Astrocyte of the cerebellum (primary cell): ENCODE data around the gene SERPINA1.

Experiments
- DNase-seq: peaks from one replicate; pipeline ENCODE4 v3.0.0-alpha.2; 2011; ENCODE audit warnings: low read depth
- H3K4me3 ChIP-seq: 2 replicates; pipeline ENCODE4 v1.5.1; 2011; ENCODE audit warnings: mild to moderate bottlenecking, low read depth, low read length, moderate library complexity
- CTCF ChIP-seq: IDR thresholded peaks from 2 replicates; pipeline ENCODE4 v1.5.1; 2012; ENCODE audit warnings: low read length, low read depth, moderate library complexity, mild to moderate bottlenecking; ENCODE audit errors: missing control alignments
- in situ Hi-C: cut with HindIII; loops from 2 replicates; pipeline ENCODE4 v1.10.0; 2017; ENCODE audit warnings: low sequenced_read_pairs

The SERPINA1 gene

DNA sequence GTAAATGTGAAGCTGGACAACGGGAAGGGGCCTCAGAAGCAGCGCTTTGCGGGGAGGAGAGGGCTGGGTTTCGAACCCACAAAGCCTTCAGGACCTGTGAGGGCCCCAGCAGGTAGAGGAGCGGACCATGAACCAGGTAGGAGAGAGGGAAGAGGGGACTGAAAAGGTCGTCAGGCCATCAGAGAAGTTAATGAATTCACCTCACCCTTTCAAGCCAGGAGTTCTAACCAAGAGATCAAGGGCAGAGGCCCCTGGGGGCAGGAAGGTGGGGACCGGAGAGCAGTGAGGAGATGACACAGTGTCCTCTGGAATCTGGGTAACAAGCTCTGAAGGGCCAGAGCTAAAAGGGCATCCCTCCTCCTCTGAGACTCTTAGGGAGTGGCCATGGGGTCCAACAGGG, 19.4 kb downstream of the SERPINA1 start:
- H3K4me3 ChIP-seq, result no peak overlapping the region
- in situ Hi-C loops, result no loop called here
- no peak for TF ChIP-seq CTCF
- no peak for DNase-seq

GRCh38 chr14:94368243-94368590, 20.2 kb downstream of the SERPINA1 start:
- in situ Hi-C loops, result no loop called here
- no peak for TF ChIP-seq CTCF
- DNase-seq, result no peak
- no peak overlapping the region for H3K4me3 ChIP-seq

DNA sequence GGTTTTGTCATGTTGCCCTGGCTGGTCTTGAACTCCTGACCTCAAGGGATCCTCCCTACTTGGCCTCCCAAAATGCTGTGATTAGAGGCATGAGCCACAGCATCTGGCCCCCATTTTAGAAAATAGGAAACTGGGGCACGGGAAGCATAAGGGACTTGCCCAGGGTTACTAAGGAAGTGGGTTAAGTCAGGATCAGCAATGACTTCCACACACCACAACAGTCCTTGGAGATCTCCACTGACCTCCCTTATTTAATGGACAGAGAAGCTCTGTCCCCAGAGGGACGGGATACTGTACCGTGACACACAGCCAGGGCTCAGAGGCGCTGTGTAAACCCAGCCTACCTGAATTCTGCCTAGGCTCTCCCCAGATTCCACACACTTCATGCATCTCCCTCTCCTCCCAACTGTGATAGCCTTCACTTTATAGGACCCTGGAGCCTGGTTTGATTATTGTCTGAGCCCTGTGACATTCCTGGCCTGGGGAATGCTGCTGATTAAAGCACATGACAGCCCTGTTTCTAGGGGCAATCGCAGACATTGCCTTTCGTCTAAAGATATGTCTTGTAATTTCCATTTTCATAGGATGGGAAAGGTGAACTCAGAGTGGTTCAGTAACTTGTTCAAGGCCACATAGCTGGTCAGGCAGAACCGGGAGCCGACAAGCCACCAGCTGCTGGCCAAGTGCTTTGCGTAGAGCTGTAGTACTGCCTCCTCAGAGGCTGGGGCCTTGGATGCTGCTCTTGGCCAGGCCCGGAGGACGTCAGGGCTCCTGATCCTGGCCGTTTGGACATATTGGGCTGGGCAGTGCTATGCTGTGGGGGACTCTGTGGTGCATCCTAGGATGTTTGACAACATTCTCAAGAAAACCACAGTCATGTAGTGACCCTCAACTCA, 20.8 kb downstream of the SERPINA1 start:
- in situ Hi-C loops, result no loop called here
- no peak for DNase-seq
- no peak for TF ChIP-seq CTCF
- H3K4me3 ChIP-seq, result no peak overlapping the region

GRCh38 chr14:94366146-94366915, 22.1 kb downstream of the SERPINA1 start, which contains the start of gene SERPINA2:
Gene SERPINA2, minus strand, starts transcription at chr14:94366698.
- TF ChIP-seq CTCF, result no peak
- H3K4me3 ChIP-seq, result no peak within 1 kb of the TSS
- in situ Hi-C loops, result no loop called here
- no peak for DNase-seq

DNA sequence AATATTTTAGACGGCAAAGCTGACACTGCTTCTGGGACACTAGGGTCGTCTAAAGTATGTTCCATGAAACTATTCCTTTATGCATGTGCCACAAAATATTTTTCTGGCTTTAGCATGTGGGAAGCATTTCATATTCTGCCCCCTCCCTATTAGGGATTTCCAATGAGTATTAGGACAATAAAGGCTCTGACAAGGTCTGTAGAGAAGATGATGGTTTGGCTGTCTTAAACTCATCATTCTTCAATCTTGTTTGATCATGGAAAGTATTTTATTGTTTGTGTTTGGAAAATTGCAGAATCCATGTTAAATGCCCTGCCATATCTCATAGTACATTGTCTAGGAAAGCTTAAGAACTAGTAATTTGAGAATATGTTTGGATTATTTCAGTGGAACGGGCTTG, 22.8 kb downstream of the SERPINA1 start:
- in situ Hi-C loops, result no loop called here
- TF ChIP-seq CTCF, result no peak
- no peak for DNase-seq

DNA sequence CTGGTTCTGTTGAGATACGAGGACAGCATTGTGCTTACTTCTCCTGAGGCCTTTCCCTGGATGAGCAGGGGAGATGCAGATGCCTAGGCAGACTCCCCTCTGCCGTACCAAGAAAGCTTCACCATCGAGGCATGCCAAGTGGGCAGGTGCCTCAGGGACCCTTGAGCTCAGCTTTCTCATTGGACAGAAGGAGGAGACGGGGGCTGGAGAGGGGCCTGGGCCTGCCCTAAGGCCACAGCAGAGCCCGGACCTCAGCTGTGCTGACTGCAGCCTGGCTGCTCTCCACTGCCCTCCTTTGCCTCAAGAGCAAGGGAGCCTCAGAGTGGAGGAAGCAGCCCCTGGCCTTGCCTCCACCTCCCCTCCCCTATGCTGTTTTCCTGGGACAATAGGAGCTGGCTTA, 23.4 kb downstream of the SERPINA1 start:
- in situ Hi-C loops, result no loop called here
- no peak for TF ChIP-seq CTCF
- no peak overlapping the region for H3K4me3 ChIP-seq
- no peak for DNase-seq

More for the DNA sequence above, 22.8 kb downstream of the SERPINA1 start:
- H3K4me3 ChIP-seq, result no peak overlapping the region
